HG03175 (cell line): ENCODE data around the gene ANAPC13.

ENCODE experiments used
- ATAC-seq: cut with Tn5 transposase; IDR thresholded peaks from one replicate; pipeline ENCODE4 v1.9.1; 2021; ENCODE audit warnings: mild to moderate bottlenecking, moderate library complexity; ENCODE audit not compliant: unreplicated experiment

The ANAPC13 gene

DNA sequence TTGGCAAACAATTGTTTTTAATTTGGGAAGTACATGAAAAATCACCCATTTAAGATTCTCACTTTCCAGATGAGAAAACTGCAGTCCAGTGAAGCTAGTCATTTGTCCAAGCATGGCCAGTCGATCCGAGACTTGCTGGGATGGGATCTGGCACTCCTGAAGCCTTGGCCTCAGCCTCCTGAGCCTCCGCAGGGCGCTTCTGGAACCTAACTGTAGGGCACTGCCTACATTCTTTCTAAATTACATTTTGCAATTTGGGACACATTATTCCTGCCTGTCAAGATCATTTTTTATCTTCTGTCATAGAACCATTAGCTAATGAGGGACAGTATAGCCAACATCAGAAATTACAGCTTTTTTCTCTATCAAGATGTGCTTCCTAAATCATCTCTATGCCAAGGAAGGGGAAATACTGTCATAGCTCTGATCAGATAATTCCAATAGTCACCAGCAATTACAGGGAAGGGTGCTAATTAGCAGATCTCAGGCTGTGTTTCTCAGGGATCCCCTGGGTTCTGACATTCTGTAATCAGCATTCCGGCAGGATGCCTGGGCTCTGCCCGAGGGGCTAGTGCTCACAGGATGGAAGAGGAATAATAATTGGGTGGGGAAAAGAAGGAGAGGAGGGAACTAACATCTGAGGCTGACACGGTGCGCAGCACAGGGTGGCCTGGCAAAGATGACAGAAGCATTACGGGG is 28.3 kb downstream of the ANAPC13 start:
- ATAC-seq: no peak

DNA sequence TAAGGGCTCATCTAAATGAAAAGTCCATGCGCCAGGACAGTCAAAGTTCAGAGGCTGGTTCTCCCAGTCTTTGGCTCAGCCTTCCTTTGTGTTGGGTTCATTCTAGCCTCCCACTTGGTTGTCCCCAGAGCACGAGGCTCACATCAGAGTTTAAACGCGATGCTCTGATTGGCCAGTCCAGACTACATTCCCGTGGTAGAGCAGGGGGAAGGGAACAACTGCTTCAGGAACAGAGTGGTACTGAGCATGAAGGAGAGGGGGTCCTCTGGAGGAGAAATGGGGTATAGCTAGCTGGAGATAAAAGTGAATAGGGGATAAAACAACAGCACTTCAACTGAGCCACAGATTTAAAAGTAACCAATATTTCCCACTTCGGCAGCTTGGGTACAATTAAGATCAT is 32.2 kb downstream of the ANAPC13 start:
- ATAC-seq: no peak

DNA sequence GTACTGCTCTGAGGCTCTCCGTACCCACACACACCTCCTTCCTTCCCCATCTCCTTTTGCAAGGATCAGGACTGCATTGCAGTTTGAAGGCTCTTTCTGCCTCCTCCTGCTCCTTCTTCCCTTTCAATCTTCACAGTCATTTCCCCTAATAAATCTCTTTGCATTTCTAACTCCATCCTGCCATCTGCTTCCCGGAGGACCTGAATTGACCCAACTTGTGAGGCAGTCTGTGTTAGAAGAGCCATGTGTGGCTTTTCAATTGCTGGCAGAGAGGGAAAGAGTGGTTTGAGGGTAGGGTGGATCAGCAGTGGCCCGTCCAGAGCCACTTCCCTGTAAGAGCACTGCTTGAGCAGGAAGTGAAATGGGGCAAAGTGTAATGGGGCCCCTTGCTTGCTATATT is 35.8 kb downstream of the ANAPC13 start:
- ATAC-seq: no peak

DNA sequence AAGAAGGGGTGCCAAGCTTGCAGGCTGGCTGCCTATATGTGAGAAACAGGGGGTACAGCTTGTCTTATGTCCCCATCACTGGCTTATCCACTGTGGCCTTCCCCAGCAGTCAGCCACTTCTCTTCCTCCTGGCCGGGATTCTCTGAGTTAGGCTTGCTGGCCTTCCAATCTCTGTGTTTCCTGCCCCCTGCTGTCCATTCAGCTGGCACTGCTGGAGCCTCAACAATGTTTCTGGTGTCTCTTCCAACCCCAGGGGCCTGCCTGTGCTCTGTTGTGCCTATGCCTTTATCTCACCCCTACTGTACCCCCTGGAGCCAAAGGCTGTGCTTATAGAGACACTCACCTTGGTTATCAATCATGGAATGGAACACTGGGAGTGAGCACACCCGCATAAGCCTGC is 36.5 kb downstream of the ANAPC13 start:
- ATAC-seq: no peak

DNA sequence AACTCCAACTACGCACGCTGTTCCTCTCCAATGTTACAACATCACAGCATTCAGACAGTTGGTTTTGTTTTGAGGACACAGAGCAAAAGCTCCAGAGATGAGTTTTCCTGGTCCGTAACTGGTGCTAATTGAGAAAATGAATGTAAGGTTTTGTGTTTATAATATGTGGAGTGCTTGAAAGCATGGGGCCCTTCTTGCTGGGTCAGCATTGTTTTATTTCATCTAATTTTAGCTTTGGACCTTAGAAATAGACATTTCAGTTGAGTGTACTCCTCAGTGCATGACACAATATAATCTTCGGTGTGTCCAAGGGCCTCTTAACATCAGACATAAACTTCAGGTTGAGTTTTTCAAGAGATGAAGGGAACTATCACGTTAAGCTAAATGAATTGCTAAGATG is 37.1 kb downstream of the ANAPC13 start:
- no peak for ATAC-seq

DNA sequence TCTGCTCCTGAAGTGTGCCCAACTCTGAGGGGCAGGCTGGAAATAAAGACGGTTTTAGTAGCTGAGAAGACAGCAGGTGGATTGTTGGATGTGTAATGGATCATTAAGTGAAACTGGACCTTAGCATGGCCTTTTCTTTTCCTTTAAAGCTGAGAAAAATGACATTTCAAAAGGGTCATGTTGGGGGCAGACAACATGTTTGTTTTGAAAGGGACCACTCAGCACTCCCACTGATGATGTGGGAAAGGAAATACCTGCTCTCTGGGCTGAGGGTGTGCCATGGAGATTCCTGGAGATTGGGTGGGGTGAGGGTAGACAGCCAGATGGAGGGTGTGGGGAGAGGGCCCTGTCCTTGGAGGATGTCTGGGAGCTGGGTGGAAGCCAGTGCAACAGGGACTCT is 38.4 kb downstream of the ANAPC13 start:
- ATAC-seq: no peak

GRCh38 chr3:134446800-134447199 is 39.0 kb downstream of the ANAPC13 start:
- no peak for ATAC-seq

- ATAC-seq: no peak
Measured at GRCh38 chr3:134445636-134446035, 40.1 kb downstream of the ANAPC13 start.

GRCh38 chr3:134445095-134445494 is 40.7 kb downstream of the ANAPC13 start:
- no peak for ATAC-seq

DNA sequence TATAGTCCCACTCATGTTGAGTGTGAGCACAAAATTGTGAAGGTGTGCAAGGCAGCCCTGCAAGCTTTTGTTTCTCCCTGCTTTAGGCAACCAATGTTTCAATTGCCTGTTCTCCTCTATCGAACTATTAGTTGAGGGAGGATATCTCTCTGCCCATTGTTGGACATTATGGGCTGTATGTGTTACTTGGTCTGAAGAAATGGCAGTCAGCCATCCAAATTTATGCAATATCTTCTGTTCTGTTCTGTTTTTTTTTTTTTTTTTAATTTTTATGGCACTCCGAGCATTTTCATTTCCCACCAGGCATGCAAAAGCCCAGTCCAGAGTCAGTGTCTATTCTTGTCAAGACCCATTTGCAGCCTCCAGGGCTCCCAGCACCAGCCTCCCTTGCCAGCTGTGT is 44.0 kb downstream of the ANAPC13 start:
- no peak for ATAC-seq

- no peak for ATAC-seq
Measured at GRCh38 chr3:134441321-134441720, 44.5 kb downstream of the ANAPC13 start.

GRCh38 chr3:134437211-134437752 is 48.5 kb downstream of the ANAPC13 start:
- ATAC-seq: no peak

DNA sequence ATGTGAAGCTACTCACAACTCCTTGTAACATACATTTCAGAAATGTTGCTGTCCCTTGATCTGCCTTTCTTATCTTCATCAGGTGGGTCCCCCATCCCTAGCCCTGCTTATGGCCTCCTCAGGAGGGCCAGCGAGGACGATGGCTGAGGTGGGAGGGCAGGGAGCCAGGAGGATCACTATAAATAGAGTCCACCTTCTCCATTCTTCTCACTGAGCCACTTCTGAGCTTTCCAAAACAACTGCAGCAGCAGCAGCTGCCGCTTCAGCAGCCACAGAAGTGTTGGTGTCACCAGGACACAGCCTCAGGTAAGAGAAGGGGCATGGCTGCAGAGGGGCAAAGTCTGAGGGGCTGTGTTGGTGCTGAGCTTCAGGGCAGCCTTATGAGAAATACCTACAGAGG is 53.5 kb downstream of the ANAPC13 start:
- no peak for ATAC-seq

GRCh38 chr3:134430950-134431445 is 54.8 kb downstream of the ANAPC13 start:
- ATAC-seq: no peak

- no peak for ATAC-seq
Measured at GRCh38 chr3:134430174-134430573, 55.6 kb downstream of the ANAPC13 start.

- no peak for ATAC-seq
Measured at GRCh38 chr3:134428401-134428800, 57.4 kb downstream of the ANAPC13 start.
